PFSK-1 (cell line): Measurements from ENCODE around the gene NT5DC1.

ENCODE experiments used
- FOXP2 ChIP-seq: optimal IDR thresholded peaks from 2 replicates; pipeline ENCODE3; 2011; ENCODE audit warnings: borderline replicate concordance, control low read depth, inconsistent platforms; ENCODE audit not compliant: insufficient read depth; ENCODE audit errors: extremely low read length, extremely low read depth
- POLR2AphosphoS5 ChIP-seq: IDR thresholded peaks from 2 replicates; pipeline ENCODE4 v1.6.1; 2012; ENCODE audit warnings: low read depth, mild to moderate bottlenecking, control low read depth, low read length, moderate library complexity
- REST ChIP-seq, 2 experiments: IDR thresholded peaks; 2 replicates each; pipeline versions ENCODE4 v1.6.1 to v1.8.0; 2011 to 2012; ENCODE audit warnings: low read depth in 2 of 2, low read length in 2 of 2, control low read depth in 1 of 2, inconsistent platforms in 1 of 2, mild to moderate bottlenecking in 1 of 2, moderate library complexity in 1 of 2; ENCODE audit not compliant: insufficient read depth in 1 of 2
- SIN3A ChIP-seq: IDR thresholded peaks from 2 replicates; pipeline ENCODE4 v1.6.1; 2012; ENCODE audit warnings: mild to moderate bottlenecking, low read length, moderate library complexity, borderline replicate concordance; ENCODE audit not compliant: insufficient read depth
- TAF1 ChIP-seq: IDR thresholded peaks from 2 replicates; pipeline ENCODE4 v1.6.1; 2012; ENCODE audit warnings: low read length, control low read depth, borderline replicate concordance; ENCODE audit not compliant: insufficient read depth

DNA sequence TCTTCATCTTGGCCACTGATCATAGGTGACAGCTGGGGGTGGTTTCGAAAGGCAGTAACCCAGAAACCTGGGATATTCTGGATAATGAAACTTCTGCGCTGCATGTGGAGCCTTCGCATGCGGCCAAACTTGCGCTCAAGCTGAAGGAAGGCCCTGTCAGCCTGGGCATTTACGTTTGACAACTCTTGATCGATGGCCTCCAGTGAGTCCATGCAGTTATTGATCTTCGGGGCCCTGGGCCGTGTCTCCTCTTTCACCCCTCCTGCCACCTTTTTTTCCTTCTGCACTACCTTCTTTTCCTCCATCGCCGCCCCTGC, 152.5 kb downstream of the NT5DC1 start:
- TF ChIP-seq POLR2AphosphoS5 (no peak), SIN3A (no peak), REST (IDR thresholded peaks at IDR 0.05; ENCODE audit: insufficient read depth in 1 of 2, low read depth in 2 of 2, low read length in 2 of 2) (no peak), FOXP2 (no peak), TAF1 (no peak)
